Fibroblast of lung (primary cell): Measurements from ENCODE around the gene ZNF813. TPM values are rescaled to one million over a fixed set of nuclear protein-coding genes. Genes with fewer than 3 reads are reported as not detected.
"Not testable (repeated sequence)": the region's sequence is repeated elsewhere in the genome, so short reads cannot be mapped to it uniquely, and the experiment has no call there.

Experiments
- DNase-seq, 2 donors: peaks; one replicate each; pipeline versions ENCODE4 v3.0.0 to v3.0.0-alpha.2; 2010; ENCODE audit warnings: low read depth in 2 of 2
- H2AFZ ChIP-seq: 2 replicates; pipeline ENCODE4 v1.5.1; 2012; ENCODE audit warnings: low read length, control low read depth, inconsistent platforms
- H3K27ac ChIP-seq: 2 replicates; pipeline ENCODE4 v1.5.1; 2011; ENCODE audit warnings: low read length, control low read depth; ENCODE audit not compliant: insufficient read depth
- H3K27me3 ChIP-seq: 2 replicates; pipeline ENCODE4 v1.5.1; 2011; ENCODE audit warnings: mild to moderate bottlenecking, low read length; ENCODE audit not compliant: control insufficient read depth, insufficient read depth
- H3K36me3 ChIP-seq: 2 replicates; pipeline ENCODE4 v1.5.1; 2011; ENCODE audit warnings: low read length; ENCODE audit not compliant: control insufficient read depth, insufficient read depth
- H3K4me1 ChIP-seq: 2 replicates; pipeline ENCODE4 v1.5.1; 2011; ENCODE audit warnings: low read length; ENCODE audit not compliant: control insufficient read depth, insufficient read depth; ENCODE audit errors: extremely low read depth
- H3K4me2 ChIP-seq: 2 replicates; pipeline ENCODE4 v1.5.1; 2011; ENCODE audit warnings: low read length, control low read depth; ENCODE audit not compliant: insufficient read depth; ENCODE audit errors: extremely low read depth
- H3K4me3 ChIP-seq, 4 experiments: fragments of 200-600 bp in 1 of 4; sonication (generic) in 1 of 4; replicated peaks in 1 of 4; 2 replicates each; pipeline ENCODE4 v1.5.1; 2011 to 2016; ENCODE audit warnings: low read length in 4 of 4, low read depth in 3 of 4, mild to moderate bottlenecking in 3 of 4, control low read depth in 2 of 4, inconsistent platforms in 1 of 4, mixed read lengths in 1 of 4; ENCODE audit not compliant: insufficient read depth in 1 of 4; ENCODE audit errors: control extremely low read depth in 1 of 4
- H3K79me2 ChIP-seq: 2 replicates; pipeline ENCODE4 v1.5.1; 2012; ENCODE audit warnings: mild to moderate bottlenecking, low read length, inconsistent platforms; ENCODE audit not compliant: control insufficient read depth, insufficient read depth
- H3K9ac ChIP-seq: 2 replicates; pipeline ENCODE4 v1.5.1; 2011; ENCODE audit warnings: mild to moderate bottlenecking, low read length, control low read depth; ENCODE audit not compliant: insufficient read depth
- H3K9me3 ChIP-seq: 2 replicates; pipeline ENCODE4 v1.5.1; 2012; ENCODE audit warnings: low read depth, low read length; ENCODE audit not compliant: control insufficient read depth, insufficient read depth
- H4K20me1 ChIP-seq: 2 replicates; pipeline ENCODE4 v1.5.1; 2011; ENCODE audit warnings: low read length; ENCODE audit not compliant: control insufficient read depth, insufficient read depth; ENCODE audit errors: extremely low read depth
- CTCF ChIP-seq, 2 donors: IDR thresholded peaks in 1 of 2; conservative IDR thresholded peaks in 1 of 2; 1 replicate in 1 of 2; 2 replicates in 1 of 2; pipeline ENCODE4 v1.5.1; 2011 to 2012; ENCODE audit warnings: low read length in 2 of 2, control low read depth in 1 of 2, inconsistent platforms in 1 of 2, low read depth in 1 of 2, mild to moderate bottlenecking in 1 of 2
- EZH2 ChIP-seq: IDR thresholded peaks from 2 replicates; pipeline ENCODE4 v1.5.1; 2012; ENCODE audit warnings: low read length, control low read depth, mild to moderate bottlenecking; ENCODE audit errors: missing control alignments
- polyA plus RNA-seq, 2 donors: library from polyadenylated mRNA; depleted of rRNA in 1 of 2; stranded (reverse) in 1 of 2; unstranded in 1 of 2; fragments of >200 nt; gene quantifications; 2 replicates each; pipeline ENCODE4 v1.2.1, GENCODE V29; 2011 to 2012; ENCODE audit warnings: missing spikeins in 1 of 2
- total RNA-seq: library from RNA; depleted of rRNA; stranded (reverse); fragments of >200 nt; gene quantifications from 2 replicates; pipeline ENCODE4 v1.2.1, GENCODE V29; 2014

ZNF813 gene
- total and polyA plus RNA-seq, 2 donors (not counting 1 experiment from before 2014, with no cell fraction given) = 1.8 to 3.6 TPM

DNA sequence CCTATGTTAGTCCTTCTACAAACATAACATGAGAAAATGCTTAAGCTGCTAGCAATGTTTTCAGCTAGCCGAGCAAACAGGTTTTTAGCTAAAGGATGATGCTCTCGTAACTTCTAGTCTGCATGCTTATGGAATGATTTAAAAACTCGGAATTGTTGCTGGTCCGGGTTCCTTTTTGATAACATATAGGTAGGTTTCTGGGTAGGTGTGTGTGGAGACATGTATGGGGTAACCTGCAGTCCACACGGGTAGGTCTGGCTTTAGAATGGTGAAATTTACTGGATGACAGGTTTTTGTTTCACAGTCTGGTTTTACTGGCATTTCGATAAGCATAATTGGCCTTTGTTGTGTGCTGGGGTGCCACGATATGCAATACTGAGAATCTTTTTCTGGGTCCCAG is 4.4 kb downstream of the ZNF813 start:
- Histone ChIP-seq H3K9me3 (no peaks in the 10 kb centered on the region), H3K36me3 (no peaks in the 10 kb centered on the region), H3K4me1 (no peaks in the 10 kb centered on the region), H3K27ac (no peak overlapping the region), H3K9ac (no peak overlapping the region), H3K27me3 (no peaks in the 10 kb centered on the region), H3K4me2 (no peak overlapping the region), H2AFZ (no peak overlapping the region), H4K20me1 (no peaks in the 10 kb centered on the region), H3K4me3 (no peak overlapping the region), H3K79me2 (no peaks in the 10 kb centered on the region)
- DNase-seq = no peak
- TF ChIP-seq CTCF (conservative IDR thresholded peaks at IDR 0.05 in 1 of 2, IDR thresholded peaks at IDR 0.05 in 1 of 2; ENCODE audit: low read depth in 1 of 2, low read length in 2 of 2) = no peak
- no peak for TF ChIP-seq EZH2

DNA sequence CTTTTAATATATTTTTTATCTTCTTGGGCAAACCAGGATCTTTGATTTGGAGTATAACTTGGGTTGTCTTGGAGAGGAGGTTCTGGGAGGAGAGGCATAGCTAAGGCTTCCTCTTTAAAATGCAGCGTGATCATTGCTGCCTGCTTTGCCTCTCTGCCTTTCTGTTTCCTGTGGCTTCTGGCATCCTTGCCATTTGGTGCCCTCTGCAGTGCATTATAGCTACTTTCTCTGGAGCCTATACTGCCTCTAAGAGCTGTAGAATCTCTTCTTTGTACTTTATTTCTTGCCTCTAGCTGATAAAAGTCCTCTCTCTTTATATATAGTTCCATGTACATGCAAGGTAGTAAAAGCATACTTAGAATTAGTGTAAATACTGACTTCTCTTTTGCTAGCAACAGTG is 7.3 kb downstream of the ZNF813 start:
- H3K4me1 ChIP-seq, H3K27me3 ChIP-seq, DNase-seq, H3K4me3 ChIP-seq, H2AFZ ChIP-seq, H4K20me1 ChIP-seq, H3K9ac ChIP-seq, H3K27ac ChIP-seq, H3K9me3 ChIP-seq, H3K79me2 ChIP-seq, H3K4me2 ChIP-seq, H3K36me3 ChIP-seq: not testable (repeated sequence)

DNA sequence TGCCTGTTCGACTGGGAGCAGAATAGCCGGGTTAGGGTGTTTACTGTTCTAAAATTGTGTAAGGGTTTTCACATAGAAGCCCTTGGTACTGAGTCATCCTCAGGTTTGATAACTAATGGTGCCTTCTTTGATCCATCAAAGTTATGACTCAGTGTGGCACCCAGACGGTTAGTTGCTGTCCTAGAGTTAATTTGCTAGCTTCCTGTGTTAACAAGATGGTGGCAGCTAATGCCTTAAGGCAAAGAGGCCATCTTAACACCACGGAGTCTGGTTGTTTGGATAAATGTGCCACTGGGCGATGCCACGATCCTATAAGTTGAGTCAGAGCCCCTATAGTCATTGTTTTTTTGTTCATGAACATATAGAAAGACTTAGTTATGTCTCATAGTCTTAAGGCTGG is 7.9 kb downstream of the ZNF813 start:
- DNase-seq = peak in 1 of 2 donors; percentile 2
- H3K27ac ChIP-seq, H4K20me1 ChIP-seq, H3K9me3 ChIP-seq, H3K27me3 ChIP-seq, H3K79me2 ChIP-seq, H3K36me3 ChIP-seq, H2AFZ ChIP-seq, H3K9ac ChIP-seq, H3K4me3 ChIP-seq, H3K4me1 ChIP-seq, H3K4me2 ChIP-seq: not testable (repeated sequence)

GRCh38 chr19:53483751-53484150 is 16.2 kb downstream of the ZNF813 start:
- H3K9me3 ChIP-seq, DNase-seq, H3K4me3 ChIP-seq, H3K4me2 ChIP-seq, H3K36me3 ChIP-seq, H3K4me1 ChIP-seq, H3K27me3 ChIP-seq, H2AFZ ChIP-seq, H3K27ac ChIP-seq, H3K9ac ChIP-seq, H3K79me2 ChIP-seq, H4K20me1 ChIP-seq: not testable (repeated sequence)
